ENCODE results near the gene SGIP1.
"Not testable (repeated sequence)": the region's sequence is repeated elsewhere in the genome, so short reads cannot be mapped to it uniquely, and the experiment has no call there.

SGIP1 gene

DNA sequence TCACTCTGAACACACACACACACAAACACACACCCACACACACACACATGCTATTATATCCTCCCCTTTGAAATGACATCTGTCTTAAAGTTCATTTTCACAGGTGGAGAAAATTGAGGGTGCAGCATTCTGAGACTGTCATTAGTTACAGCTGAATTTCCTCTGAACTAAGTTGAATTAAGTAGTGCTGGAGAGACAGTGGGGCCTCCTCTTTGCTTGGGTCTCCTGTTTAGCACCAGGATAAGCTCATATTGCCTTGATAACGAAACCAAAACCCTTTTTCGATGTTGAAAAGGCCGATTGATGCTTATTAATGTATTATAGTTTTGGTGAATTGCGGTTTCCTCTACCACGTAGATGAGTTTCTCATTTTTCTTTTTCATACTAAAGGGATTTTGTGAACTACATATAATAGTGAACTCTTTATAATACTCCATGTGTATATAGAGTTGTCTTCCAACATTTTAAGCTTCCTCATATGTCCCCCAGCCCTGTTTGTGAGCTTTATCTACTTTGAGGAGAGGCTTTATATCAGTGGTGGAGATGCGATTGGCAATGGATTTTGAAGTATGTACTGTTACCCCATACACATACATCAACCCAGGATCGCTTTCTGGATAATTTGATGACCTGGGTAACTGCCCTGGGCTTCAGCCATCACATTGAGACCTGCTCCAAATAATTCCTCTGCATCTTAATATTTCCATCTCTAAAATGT, 235.7 kb downstream of the SGIP1 start:
- no peak for DNase-seq (ENCODE audit: low spot score)

GRCh38 chr1:66770240-66770639, 236.3 kb downstream of the SGIP1 start:
- DNase-seq (ENCODE audit: low spot score) = no peak

DNA sequence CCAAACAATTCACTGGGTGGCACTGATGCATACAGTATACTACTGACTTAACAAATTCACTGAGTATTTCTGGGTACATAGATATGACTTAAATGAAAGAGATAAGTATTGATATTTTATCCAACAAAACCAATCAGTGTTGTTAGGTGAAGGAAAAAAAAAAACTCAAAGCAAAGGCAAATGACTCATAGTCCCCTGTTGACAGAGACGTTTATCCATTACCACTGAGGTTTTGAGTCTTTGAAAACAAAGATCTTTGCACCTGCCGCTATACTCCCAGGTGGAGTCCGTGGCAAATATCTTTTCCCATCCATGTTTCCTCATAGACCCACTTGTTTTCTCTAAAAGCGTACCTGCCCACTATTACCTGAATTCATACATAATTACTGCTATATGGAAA, 236.7 kb downstream of the SGIP1 start:
- DNase-seq (ENCODE audit: low spot score) = no peak

- no peak for DNase-seq (ENCODE audit: low spot score)
Measured at GRCh38 chr1:66773227-66773626, 239.3 kb downstream of the SGIP1 start.

GRCh38 chr1:66774438-66774837, 240.5 kb downstream of the SGIP1 start:
- no peak for DNase-seq (ENCODE audit: low spot score)

GRCh38 chr1:66775646-66776045, 241.7 kb downstream of the SGIP1 start:
- DNase-seq (ENCODE audit: low spot score) = no peak

GRCh38 chr1:66777831-66778230, 243.9 kb downstream of the SGIP1 start:
- no peak for DNase-seq (ENCODE audit: low spot score)

GRCh38 chr1:66778266-66778665, 244.3 kb downstream of the SGIP1 start:
- no peak for DNase-seq (ENCODE audit: low spot score)

- DNase-seq (ENCODE audit: low spot score) = no peak
Measured at GRCh38 chr1:66778969-66779368, 245.0 kb downstream of the SGIP1 start.

DNA sequence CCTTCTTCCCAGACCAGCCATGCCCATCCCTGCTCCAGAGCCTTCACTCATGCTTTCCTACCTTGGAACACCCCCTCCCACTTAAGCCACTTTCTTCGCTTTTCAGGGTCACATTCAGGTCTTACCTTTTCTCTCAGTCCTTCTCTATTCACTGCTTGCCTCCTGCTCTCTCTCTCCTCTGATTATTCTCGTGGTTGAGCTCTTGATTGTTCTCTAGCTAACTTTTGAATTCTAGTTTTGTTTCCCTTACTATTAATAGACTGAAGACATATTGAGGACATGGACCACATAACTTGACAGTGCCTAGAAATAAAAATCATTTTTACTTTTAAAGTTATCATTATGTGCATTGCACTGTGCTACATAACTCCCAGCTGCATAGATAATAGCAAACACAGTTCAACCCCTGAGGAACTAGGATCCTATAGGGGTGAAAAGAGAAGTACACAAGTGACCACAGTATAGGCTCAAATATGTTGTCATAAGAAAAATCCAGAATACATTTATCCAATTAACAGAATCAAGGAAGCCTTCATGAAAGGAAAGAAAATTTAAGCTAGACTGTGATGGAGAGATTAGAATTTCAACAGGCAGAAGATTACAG, 245.6 kb downstream of the SGIP1 start:
- no peak for DNase-seq (ENCODE audit: low spot score)

DNA sequence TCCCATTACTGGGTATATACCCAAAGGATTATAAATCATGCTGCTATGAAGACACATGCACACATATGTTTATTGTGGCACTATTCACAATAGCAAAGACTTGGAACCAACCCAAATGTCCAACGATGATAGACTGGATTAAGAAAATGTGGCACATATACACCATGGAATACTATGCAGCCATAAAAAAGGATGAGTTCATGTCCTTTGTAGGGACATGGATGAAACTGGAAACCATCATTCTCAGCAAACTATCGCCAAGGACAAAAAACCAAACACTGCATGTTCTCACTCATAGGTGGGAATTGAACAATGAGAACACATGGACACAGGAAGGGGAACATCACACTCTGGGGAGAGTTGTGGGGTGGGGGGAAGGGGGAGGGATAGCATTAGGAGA, 251.8 kb downstream of the SGIP1 start:
- not testable (repeated sequence) for DNase-seq (ENCODE audit: low spot score)

GRCh38 chr1:66787641-66788040, 253.7 kb downstream of the SGIP1 start:
- no peak for DNase-seq (ENCODE audit: low spot score)

DNA sequence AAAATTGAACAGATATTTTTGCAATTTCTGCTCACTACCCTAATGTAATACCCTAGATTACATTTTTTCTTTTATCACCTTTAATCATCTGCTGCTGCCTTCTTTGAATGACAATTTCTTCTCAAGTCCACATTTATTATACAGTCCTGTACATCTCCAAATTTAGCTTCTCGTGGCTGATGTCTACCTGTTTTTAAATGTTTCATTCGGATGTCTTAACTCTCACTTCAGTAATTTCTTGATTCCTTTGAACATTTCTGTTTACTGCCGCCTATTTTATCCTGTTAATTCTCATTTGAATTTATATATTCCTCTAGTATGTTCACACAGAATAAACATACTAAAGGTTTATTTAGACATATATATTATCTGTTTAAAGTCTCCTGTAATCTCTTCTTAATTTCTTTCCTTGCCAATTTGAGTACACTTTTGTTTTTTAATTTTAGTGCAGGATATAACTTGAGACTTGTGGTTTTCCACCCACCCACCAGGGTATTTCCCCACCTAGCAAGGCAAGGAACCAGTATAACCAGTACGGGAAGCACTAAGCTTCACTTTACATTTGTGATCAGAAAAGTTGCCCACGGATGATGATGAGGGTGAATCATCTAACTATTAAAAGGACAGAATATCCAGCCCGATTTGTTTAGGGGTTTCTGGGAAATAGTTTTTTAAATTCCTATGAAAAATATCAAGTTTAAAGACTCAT, 254.4 kb downstream of the SGIP1 start:
- DNase-seq (ENCODE audit: low spot score) = no peak

- DNase-seq (ENCODE audit: low spot score) = no peak
Measured at GRCh38 chr1:66791621-66792610, 258.0 kb downstream of the SGIP1 start.

DNA sequence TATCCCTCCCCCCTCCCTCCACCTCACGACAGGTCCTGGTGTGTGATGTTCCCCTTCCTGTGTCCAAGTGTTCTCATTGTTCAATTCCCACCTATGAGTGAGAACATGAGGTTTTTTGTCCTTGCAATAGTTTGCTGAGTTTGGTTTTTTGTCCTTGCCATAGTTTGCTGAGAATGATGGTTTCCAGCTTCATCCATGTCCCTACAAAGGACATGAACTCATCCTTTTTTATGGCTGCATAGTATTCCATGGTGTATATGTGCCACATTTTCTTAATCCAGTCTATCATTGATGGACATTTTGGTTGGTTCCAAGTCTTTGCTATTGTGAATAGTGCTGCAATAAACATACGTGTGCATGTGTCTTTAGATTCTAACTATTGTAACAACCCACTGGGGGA, 261.9 kb downstream of the SGIP1 start:
- DNase-seq (ENCODE audit: low spot score) = not testable (repeated sequence)
